ENCODE results near the gene MB21D2. TPM values are rescaled to one million over a fixed set of nuclear protein-coding genes. Genes with fewer than 3 reads are reported as not detected.
"Not testable (repeated sequence)": the region's sequence is repeated elsewhere in the genome, so short reads cannot be mapped to it uniquely, and the experiment has no call there.

The MB21D2 gene
- total and polyA plus RNA-seq, 2 donors = 4.1 to 22.6 TPM

GRCh38 chr3:192802957-192803899 lies 114.4 kb downstream of the MB21D2 start:
- no peak for DNase-seq (ENCODE audit: extremely low spot score)
- H3K27ac ChIP-seq (ENCODE audit: low read depth) = no peak overlapping the region
- no peaks in the 10 kb centered on the region for H3K36me3 ChIP-seq (ENCODE audit: insufficient read depth)
- WGBS = 40% methylated on average over 7 of the region's 7 CpGs
- H3K4me3 ChIP-seq (ENCODE audit: low read depth, low read length) = no peak overlapping the region
- H3K4me1 ChIP-seq (ENCODE audit: insufficient read depth) = no peaks in the 10 kb centered on the region

GRCh38 chr3:192801985-192802384 lies 115.7 kb downstream of the MB21D2 start:
- WGBS = 91% methylated on average over 5 of the region's 5 CpGs
- no peak overlapping the region for H3K27ac ChIP-seq (ENCODE audit: low read depth)

GRCh38 chr3:192799721-192800120 lies 117.9 kb downstream of the MB21D2 start:
- DNase-seq (ENCODE audit: extremely low spot score) = no peak
- WGBS = 87% methylated on average over 2 of the region's 2 CpGs
- H3K4me3 ChIP-seq (ENCODE audit: low read depth, low read length) = no peak overlapping the region

More at GRCh38 chr3:192801985-192802384, 115.7 kb downstream of the MB21D2 start:
- no peak for DNase-seq (ENCODE audit: extremely low spot score)
- Histone ChIP-seq H3K4me1 (ENCODE audit: insufficient read depth) (no peaks in the 10 kb centered on the region), H3K36me3 (ENCODE audit: insufficient read depth) (no peaks in the 10 kb centered on the region), H3K4me3 (ENCODE audit: low read depth, low read length) (no peak overlapping the region)

GRCh38 chr3:192795021-192795420 lies 122.6 kb downstream of the MB21D2 start:
- Histone ChIP-seq H3K27ac (ENCODE audit: low read depth) (no peak overlapping the region), H3K36me3 (ENCODE audit: insufficient read depth) (no peaks in the 10 kb centered on the region), H3K4me3 (ENCODE audit: low read depth, low read length) (no peak overlapping the region), H3K4me1 (ENCODE audit: insufficient read depth) (no peaks in the 10 kb centered on the region)
- no peak for DNase-seq (ENCODE audit: extremely low spot score)
- 56% methylated on average over 6 of the region's 6 CpGs for WGBS

More at GRCh38 chr3:192799721-192800120, 117.9 kb downstream of the MB21D2 start:
- no peaks in the 10 kb centered on the region for H3K36me3 ChIP-seq (ENCODE audit: insufficient read depth)
- no peaks in the 10 kb centered on the region for H3K4me1 ChIP-seq (ENCODE audit: insufficient read depth)
- H3K27ac ChIP-seq (ENCODE audit: low read depth) = no peak overlapping the region

GRCh38 chr3:192794216-192794615 lies 123.4 kb downstream of the MB21D2 start:
- WGBS = 91% methylated on average over 3 of the region's 3 CpGs
- no peak for DNase-seq (ENCODE audit: extremely low spot score)
- H3K27ac ChIP-seq (ENCODE audit: low read depth) = no peak overlapping the region
- no peak overlapping the region for H3K4me3 ChIP-seq (ENCODE audit: low read depth, low read length)
- H3K4me1 ChIP-seq (ENCODE audit: insufficient read depth) = no peaks in the 10 kb centered on the region
- H3K36me3 ChIP-seq (ENCODE audit: insufficient read depth) = no peaks in the 10 kb centered on the region

GRCh38 chr3:192788816-192789515 lies 128.7 kb downstream of the MB21D2 start:
- H3K4me3 ChIP-seq (ENCODE audit: low read depth, low read length); H3K36me3 ChIP-seq (ENCODE audit: insufficient read depth); H3K27ac ChIP-seq (ENCODE audit: low read depth); H3K4me1 ChIP-seq (ENCODE audit: insufficient read depth); DNase-seq (ENCODE audit: extremely low spot score): not testable (repeated sequence)
- 95% methylated on average over 57 of the region's 57 CpGs for WGBS

- H3K27ac ChIP-seq (ENCODE audit: low read depth) = no peak overlapping the region
- no peaks in the 10 kb centered on the region for H3K36me3 ChIP-seq (ENCODE audit: insufficient read depth)
- no peak overlapping the region for H3K4me3 ChIP-seq (ENCODE audit: low read depth, low read length)
- 90% methylated on average over 3 of the region's 3 CpGs for WGBS
- no peak for DNase-seq (ENCODE audit: extremely low spot score)
- no peaks in the 10 kb centered on the region for H3K4me1 ChIP-seq (ENCODE audit: insufficient read depth)
Measured at GRCh38 chr3:192778508-192778907, 139.1 kb downstream of the MB21D2 start.

- not testable (repeated sequence) for H3K36me3 ChIP-seq (ENCODE audit: insufficient read depth); H3K4me3 ChIP-seq (ENCODE audit: low read depth, low read length); DNase-seq (ENCODE audit: extremely low spot score); H3K4me1 ChIP-seq (ENCODE audit: insufficient read depth); H3K27ac ChIP-seq (ENCODE audit: low read depth)
- WGBS = 72% methylated on average over 4 of the region's 4 CpGs
Measured at GRCh38 chr3:192774341-192774740, 143.3 kb downstream of the MB21D2 start.

GRCh38 chr3:192772240-192772894 lies 145.3 kb downstream of the MB21D2 start:
- WGBS = 50% methylated on average over 5 of the region's 5 CpGs
- no peak for DNase-seq (ENCODE audit: extremely low spot score)
- H3K27ac ChIP-seq (ENCODE audit: low read depth) = no peak overlapping the region

GRCh38 chr3:192758654-192759053 lies 159.0 kb downstream of the MB21D2 start:
- 81% methylated on average over 7 of the region's 7 CpGs for WGBS

More at GRCh38 chr3:192772240-192772894, 145.3 kb downstream of the MB21D2 start:
- Histone ChIP-seq H3K4me1 (ENCODE audit: insufficient read depth) (no peaks in the 10 kb centered on the region), H3K4me3 (ENCODE audit: low read depth, low read length) (no peak overlapping the region), H3K36me3 (ENCODE audit: insufficient read depth) (no peaks in the 10 kb centered on the region)

GRCh38 chr3:192751148-192751547 lies 166.5 kb downstream of the MB21D2 start:
- Histone ChIP-seq H3K4me1 (ENCODE audit: insufficient read depth) (no peaks in the 10 kb centered on the region), H3K36me3 (ENCODE audit: insufficient read depth) (no peaks in the 10 kb centered on the region), H3K4me3 (ENCODE audit: low read depth, low read length) (no peak overlapping the region), H3K27ac (ENCODE audit: low read depth) (no peak overlapping the region)
- WGBS = 69% methylated on average over 2 of the region's 2 CpGs
- DNase-seq (ENCODE audit: extremely low spot score) = no peak

More at GRCh38 chr3:192758654-192759053, 159.0 kb downstream of the MB21D2 start:
- no peaks in the 10 kb centered on the region for H3K4me1 ChIP-seq (ENCODE audit: insufficient read depth)
- H3K27ac ChIP-seq (ENCODE audit: low read depth) = no peak overlapping the region
- H3K36me3 ChIP-seq (ENCODE audit: insufficient read depth) = no peaks in the 10 kb centered on the region
- no peak for DNase-seq (ENCODE audit: extremely low spot score)
- no peak overlapping the region for H3K4me3 ChIP-seq (ENCODE audit: low read depth, low read length)

GRCh38 chr3:192750201-192750600 lies 167.5 kb downstream of the MB21D2 start:
- no peak for DNase-seq (ENCODE audit: extremely low spot score)
- Histone ChIP-seq H3K36me3 (ENCODE audit: insufficient read depth) (no peaks in the 10 kb centered on the region), H3K27ac (ENCODE audit: low read depth) (no peak overlapping the region), H3K4me3 (ENCODE audit: low read depth, low read length) (no peak overlapping the region), H3K4me1 (ENCODE audit: insufficient read depth) (no peaks in the 10 kb centered on the region)
- WGBS = 68% methylated on average over 5 of the region's 5 CpGs

GRCh38 chr3:192747746-192748145 lies 169.9 kb downstream of the MB21D2 start:
- WGBS = 49% methylated on average over 3 of the region's 3 CpGs
- no peaks in the 10 kb centered on the region for H3K4me1 ChIP-seq (ENCODE audit: insufficient read depth)
- no peak for DNase-seq (ENCODE audit: extremely low spot score)
- H3K4me3 ChIP-seq (ENCODE audit: low read depth, low read length) = no peak overlapping the region
- no peaks in the 10 kb centered on the region for H3K36me3 ChIP-seq (ENCODE audit: insufficient read depth)
- H3K27ac ChIP-seq (ENCODE audit: low read depth) = no peak overlapping the region

All from urinary bladder (tissue), 4 donors.